ENCODE results near the gene PRAMEF6. TPM values are rescaled to one million over a fixed set of nuclear protein-coding genes. Genes with fewer than 3 reads are reported as not detected.
"Not testable (repeated sequence)": the region's sequence is repeated elsewhere in the genome, so short reads cannot be mapped to it uniquely, and the experiment has no call there.

PRAMEF6 gene
- polyA plus RNA-seq (2011; rRNA removed) (not detected in 2 replicates), polyA minus RNA-seq (2011; rRNA and poly(A)+ RNA removed) (not detected in 2 replicates)

GRCh38 chr1:12947480-12947879, at the start of gene PRAMEF6:
Gene PRAMEF6 (minus strand): TSS chr1:12947580. CDS start chr1:12942518, 5,062 bp downstream.
- DNase-seq (ENCODE audit: low read depth); H3K4me3 ChIP-seq (ENCODE audit: low read depth, low read length); POLR2A ChIA-PET; H3K27me3 ChIP-seq (ENCODE audit: control insufficient read depth, insufficient read depth, low read length); H3K36me3 ChIP-seq (ENCODE audit: control insufficient read depth, insufficient read depth, low read length); CTCF ChIA-PET: not testable (repeated sequence)

- CTCF ChIA-PET; POLR2A ChIA-PET; DNase-seq (ENCODE audit: low read depth); H3K36me3 ChIP-seq (ENCODE audit: control insufficient read depth, insufficient read depth, low read length); H3K27me3 ChIP-seq (ENCODE audit: control insufficient read depth, insufficient read depth, low read length); H3K4me3 ChIP-seq (ENCODE audit: low read depth, low read length): not testable (repeated sequence)
These were observed 23.0 kb downstream of the PRAMEF6 start for GRCh38 chr1:12924368-12924767.

- H3K27me3 ChIP-seq (ENCODE audit: control insufficient read depth, insufficient read depth, low read length); DNase-seq (ENCODE audit: low read depth); POLR2A ChIA-PET; H3K36me3 ChIP-seq (ENCODE audit: control insufficient read depth, insufficient read depth, low read length); H3K4me3 ChIP-seq (ENCODE audit: low read depth, low read length); CTCF ChIA-PET: not testable (repeated sequence)
These were observed 25.6 kb downstream of the PRAMEF6 start for GRCh38 chr1:12921749-12922148.

GRCh38 chr1:12916310-12916709, 31.1 kb downstream of the PRAMEF6 start, which contains the start of gene PRAMEF7:
Gene PRAMEF7 (plus strand): TSS chr1:12916610. CDS start chr1:12917693, 1,083 bp downstream.
- POLR2A ChIA-PET; CTCF ChIA-PET; H3K27me3 ChIP-seq (ENCODE audit: control insufficient read depth, insufficient read depth, low read length); DNase-seq (ENCODE audit: low read depth); H3K4me3 ChIP-seq (ENCODE audit: low read depth, low read length); H3K36me3 ChIP-seq (ENCODE audit: control insufficient read depth, insufficient read depth, low read length): not testable (repeated sequence)

DNA sequence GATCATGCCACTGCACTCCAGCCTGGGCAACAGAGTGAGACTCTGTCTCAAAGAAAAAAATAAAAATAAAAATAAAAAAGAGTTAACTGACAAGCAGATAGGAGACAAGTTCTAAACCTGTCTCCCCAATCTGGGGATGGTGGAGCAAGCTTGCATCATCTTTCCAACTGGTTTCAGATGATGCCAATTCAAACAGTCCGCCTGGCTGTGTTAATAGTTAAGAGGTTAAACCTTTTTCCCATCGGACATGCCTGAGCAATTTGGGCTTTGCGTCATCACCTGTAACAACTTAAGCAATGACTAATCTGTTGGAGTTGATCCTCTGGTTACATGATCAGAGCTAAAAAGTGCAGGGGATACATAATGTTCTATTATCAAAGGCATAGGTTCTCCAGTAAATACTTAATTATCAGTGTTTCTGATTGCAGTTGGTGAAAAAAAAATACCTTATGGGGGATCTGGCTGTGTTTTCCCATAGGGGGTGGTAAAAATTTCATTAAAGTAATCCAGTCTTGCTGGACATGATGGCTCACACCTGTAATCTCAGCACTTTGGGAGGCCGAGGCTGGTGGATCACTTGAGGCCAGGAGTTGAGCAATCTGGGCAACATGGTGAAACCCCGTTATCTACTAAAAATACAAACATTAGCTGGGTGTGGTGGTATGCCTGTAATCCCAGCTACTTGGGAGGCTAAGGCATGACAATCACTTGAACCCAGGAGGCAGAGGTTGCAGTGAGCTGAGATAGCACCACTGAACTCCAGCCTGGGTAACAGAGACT, 43.4 kb downstream of the PRAMEF6 start:
- H3K27me3 ChIP-seq (ENCODE audit: control insufficient read depth, insufficient read depth, low read length); H3K36me3 ChIP-seq (ENCODE audit: control insufficient read depth, insufficient read depth, low read length); POLR2A ChIA-PET; H3K4me3 ChIP-seq (ENCODE audit: low read depth, low read length); CTCF ChIA-PET; DNase-seq (ENCODE audit: low read depth): not testable (repeated sequence)

- CTCF ChIA-PET; POLR2A ChIA-PET; H3K4me3 ChIP-seq (ENCODE audit: low read depth, low read length): not testable (repeated sequence)
These were observed 48.2 kb downstream of the PRAMEF6 start for GRCh38 chr1:12899186-12899585.

DNA sequence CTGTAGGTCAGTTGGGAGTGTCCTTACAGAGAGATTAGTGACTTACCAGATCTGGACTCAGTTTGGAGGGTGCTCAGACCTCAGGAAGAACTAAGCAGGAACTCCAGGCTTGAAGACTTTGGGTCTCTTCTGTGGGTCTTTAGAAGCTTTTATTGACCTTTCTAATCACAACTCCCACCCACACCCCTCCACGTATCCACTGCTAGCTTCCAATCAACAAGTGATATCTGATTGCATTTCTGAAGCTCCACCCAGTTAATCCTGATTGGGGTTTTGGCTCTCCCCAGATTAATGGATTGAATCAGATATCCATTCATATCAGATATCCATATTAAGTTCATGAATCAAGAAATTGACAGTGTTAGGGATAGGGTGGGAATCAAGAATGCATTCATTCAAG, 49.2 kb downstream of the PRAMEF6 start, which contains the start of gene PRAMEF10:
Gene PRAMEF10, minus strand, starts transcription at position 101 of the 400 bp plus-strand sequence. CDS start 2,423 bp downstream, outside the sequence.
- H3K4me3 ChIP-seq (ENCODE audit: low read depth, low read length); CTCF ChIA-PET; POLR2A ChIA-PET; H3K36me3 ChIP-seq (ENCODE audit: control insufficient read depth, insufficient read depth, low read length); DNase-seq (ENCODE audit: low read depth); H3K27me3 ChIP-seq (ENCODE audit: control insufficient read depth, insufficient read depth, low read length): not testable (repeated sequence)

More at GRCh38 chr1:12899186-12899585, 48.2 kb downstream of the PRAMEF6 start:
- not testable (repeated sequence) for H3K27me3 ChIP-seq (ENCODE audit: control insufficient read depth, insufficient read depth, low read length); H3K36me3 ChIP-seq (ENCODE audit: control insufficient read depth, insufficient read depth, low read length); DNase-seq (ENCODE audit: low read depth)

Small RNAs within 50 kb of the gene (small RNA-seq; reads per million reads assigned to genes)
- gene RNU6-1072P (ENCODE audit: insufficient read length, low read depth, low replicate concordance): not detected

Other genes starting within 250 kb of the PRAMEF6 start
- gene AADACL3, start 231.5 kb downstream of the PRAMEF6 start, polyA plus RNA-seq (2011; rRNA removed): not detected in 2 replicates
- 0.04 and 0.23 TPM in 2 replicates for gene CFAP107, start 201.4 kb downstream of the PRAMEF6 start, polyA plus RNA-seq (2011; rRNA removed)
- not detected in 2 replicates for gene PRAMEF12, start 173.8 kb downstream of the PRAMEF6 start, polyA plus RNA-seq (2011; rRNA removed)
- gene PRAMEF1, start 156.2 kb downstream of the PRAMEF6 start, polyA plus RNA-seq (2011; rRNA removed): not detected in 2 replicates
- gene PRAMEF11, start 116.2 kb downstream of the PRAMEF6 start, polyA plus RNA-seq (2011; rRNA removed): not detected in 2 replicates
- gene HNRNPCL1, start 98.9 kb downstream of the PRAMEF6 start, polyA plus RNA-seq (2011; rRNA removed): not detected in 2 replicates
- not detected in 2 replicates for gene PRAMEF2, start 90.5 kb downstream of the PRAMEF6 start, polyA plus RNA-seq (2011; rRNA removed)
- not detected in 2 replicates for gene PRAMEF4, start 61.4 kb downstream of the PRAMEF6 start, polyA plus RNA-seq (2011; rRNA removed)
- gene PRAMEF10, start 49.3 kb downstream of the PRAMEF6 start, polyA plus RNA-seq (2011; rRNA removed): not detected in 2 replicates
- gene PRAMEF7, start 31.0 kb downstream of the PRAMEF6 start, polyA plus RNA-seq (2011; rRNA removed): not detected in 2 replicates
- gene PRAMEF27, start 109.0 kb upstream of the PRAMEF6 start, polyA plus RNA-seq (2011; rRNA removed): not detected in 2 replicates
- gene HNRNPCL3, start 113.2 kb upstream of the PRAMEF6 start, polyA plus RNA-seq (2011; rRNA removed): not detected in 2 replicates
- not detected in 2 replicates for gene PRAMEF25, start 123.2 kb upstream of the PRAMEF6 start, polyA plus RNA-seq (2011; rRNA removed)
- gene HNRNPCL2, start 169.3 kb upstream of the PRAMEF6 start, polyA plus RNA-seq (2011; rRNA removed): not detected in 2 replicates
- gene PRAMEF26, start 208.4 kb upstream of the PRAMEF6 start, polyA plus RNA-seq (2011; rRNA removed): not detected in 2 replicates
- gene HNRNPCL4, start 218.1 kb upstream of the PRAMEF6 start, polyA plus RNA-seq (2011; rRNA removed): not detected in 2 replicates
- gene PRAMEF9, start 224.3 kb upstream of the PRAMEF6 start, polyA plus RNA-seq (2011; rRNA removed): not detected in 2 replicates

All from BJ (cell line).